ENCODE data around the gene ZNF445.

Gene ZNF445

GRCh38 chr3:44455318-44455717, 22.2 kb downstream of the ZNF445 start:
- Histone ChIP-seq H3K4me1 (no peaks in the 10 kb centered on the region), H3K36me3 (peaks cover 15% of the 10 kb centered on the region), H3K27me3 (no peaks in the 10 kb centered on the region), H3K4me3 (ENCODE audit: low read depth, low read length) (no peak overlapping the region), H3K9me3 (no peaks in the 10 kb centered on the region)
- no peak for DNase-seq
- TF ChIP-seq CTCF (IDR thresholded peaks at IDR 0.05; ENCODE audit: low read depth, low read length), result no peak

- TF ChIP-seq CTCF (IDR thresholded peaks at IDR 0.05; ENCODE audit: low read depth, low read length), result no peak
- DNase-seq, result no peak
- Histone ChIP-seq H3K9me3 (no peaks in the 10 kb centered on the region), H3K36me3 (peaks cover 25% of the 10 kb centered on the region), H3K27me3 (no peaks in the 10 kb centered on the region), H3K4me3 (ENCODE audit: low read depth, low read length) (no peak overlapping the region), H3K4me1 (no peaks in the 10 kb centered on the region)
Observed at GRCh38 chr3:44454258-44454657, 23.2 kb downstream of the ZNF445 start.

- TF ChIP-seq CTCF (IDR thresholded peaks at IDR 0.05; ENCODE audit: low read depth, low read length), result no peak
- DNase-seq, result no peak
- H3K27me3 ChIP-seq, result no peaks in the 10 kb centered on the region
- no peaks in the 10 kb centered on the region for H3K9me3 ChIP-seq
- no peak overlapping the region for H3K4me3 ChIP-seq (ENCODE audit: low read depth, low read length)
- no peaks in the 10 kb centered on the region for H3K4me1 ChIP-seq
- peaks cover 51% of the 10 kb centered on the region for H3K36me3 ChIP-seq
Observed at GRCh38 chr3:44451441-44451840, 26.0 kb downstream of the ZNF445 start.

- no peaks in the 10 kb centered on the region for H3K9me3 ChIP-seq
- H3K27me3 ChIP-seq, result no peaks in the 10 kb centered on the region
Observed at GRCh38 chr3:44446929-44447328, 30.5 kb downstream of the ZNF445 start.

GRCh38 chr3:44445786-44446185, 31.7 kb downstream of the ZNF445 start:
- H3K36me3 ChIP-seq, result peaks cover 44% of the 10 kb centered on the region
- no peak for TF ChIP-seq CTCF (IDR thresholded peaks at IDR 0.05; ENCODE audit: low read depth, low read length)

More at GRCh38 chr3:44446929-44447328, 30.5 kb downstream of the ZNF445 start:
- peaks cover 44% of the 10 kb centered on the region for H3K36me3 ChIP-seq
- no peaks in the 10 kb centered on the region for H3K4me1 ChIP-seq
- DNase-seq, result no peak
- no peak overlapping the region for H3K4me3 ChIP-seq (ENCODE audit: low read depth, low read length)
- no peak for TF ChIP-seq CTCF (IDR thresholded peaks at IDR 0.05; ENCODE audit: low read depth, low read length)

GRCh38 chr3:44444896-44445691, 32.4 kb downstream of the ZNF445 start:
- TF ChIP-seq CTCF (IDR thresholded peaks at IDR 0.05; ENCODE audit: low read depth, low read length), result no peak
- Histone ChIP-seq H3K9me3 (no peaks in the 10 kb centered on the region), H3K27me3 (no peaks in the 10 kb centered on the region), H3K4me1 (no peaks in the 10 kb centered on the region), H3K4me3 (ENCODE audit: low read depth, low read length) (no peak overlapping the region), H3K36me3 (peaks cover 38% of the 10 kb centered on the region)
- no peak for DNase-seq

More at GRCh38 chr3:44445786-44446185, 31.7 kb downstream of the ZNF445 start:
- Histone ChIP-seq H3K4me1 (no peaks in the 10 kb centered on the region), H3K27me3 (no peaks in the 10 kb centered on the region), H3K4me3 (ENCODE audit: low read depth, low read length) (no peak overlapping the region), H3K9me3 (no peaks in the 10 kb centered on the region)
- DNase-seq, result no peak

Measured in BE2C (cell line).